ENCODE results near the gene ZNF527.

ZNF527 gene

DNA sequence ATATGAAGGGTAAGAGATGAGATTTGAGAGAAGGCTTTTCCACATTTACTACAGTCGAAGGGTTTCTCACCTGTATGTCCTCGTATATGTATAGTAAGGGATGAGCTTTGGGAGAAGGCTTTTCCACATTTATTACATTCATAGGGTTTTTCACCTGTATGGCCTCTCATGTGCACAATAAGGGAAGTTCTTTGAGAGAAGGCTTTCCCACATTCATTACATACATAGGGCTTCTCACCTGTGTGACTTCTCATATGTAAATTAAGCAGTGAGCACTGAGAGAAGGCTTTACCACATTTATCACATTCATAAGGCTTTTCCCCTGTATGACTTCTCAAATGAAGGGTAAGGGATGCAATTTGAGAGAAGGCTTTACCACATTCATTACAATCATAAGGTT lies 41.8 kb downstream of the ZNF527 start:
- Histone ChIP-seq H3K27ac (replicated peaks) (no peak overlapping the region), H3K4me3 (replicated peaks; ENCODE audit: insufficient read depth, low read length) (no peak overlapping the region), H3K27me3 (ENCODE audit: insufficient read depth, poor library complexity, severe bottlenecking) (no peaks in the 10 kb centered on the region)
- TF ChIP-seq SPI1 (IDR thresholded peaks at IDR 0.05; ENCODE audit: borderline replicate concordance, low read depth): no peak
- TF ChIP-seq, protein P1, sequence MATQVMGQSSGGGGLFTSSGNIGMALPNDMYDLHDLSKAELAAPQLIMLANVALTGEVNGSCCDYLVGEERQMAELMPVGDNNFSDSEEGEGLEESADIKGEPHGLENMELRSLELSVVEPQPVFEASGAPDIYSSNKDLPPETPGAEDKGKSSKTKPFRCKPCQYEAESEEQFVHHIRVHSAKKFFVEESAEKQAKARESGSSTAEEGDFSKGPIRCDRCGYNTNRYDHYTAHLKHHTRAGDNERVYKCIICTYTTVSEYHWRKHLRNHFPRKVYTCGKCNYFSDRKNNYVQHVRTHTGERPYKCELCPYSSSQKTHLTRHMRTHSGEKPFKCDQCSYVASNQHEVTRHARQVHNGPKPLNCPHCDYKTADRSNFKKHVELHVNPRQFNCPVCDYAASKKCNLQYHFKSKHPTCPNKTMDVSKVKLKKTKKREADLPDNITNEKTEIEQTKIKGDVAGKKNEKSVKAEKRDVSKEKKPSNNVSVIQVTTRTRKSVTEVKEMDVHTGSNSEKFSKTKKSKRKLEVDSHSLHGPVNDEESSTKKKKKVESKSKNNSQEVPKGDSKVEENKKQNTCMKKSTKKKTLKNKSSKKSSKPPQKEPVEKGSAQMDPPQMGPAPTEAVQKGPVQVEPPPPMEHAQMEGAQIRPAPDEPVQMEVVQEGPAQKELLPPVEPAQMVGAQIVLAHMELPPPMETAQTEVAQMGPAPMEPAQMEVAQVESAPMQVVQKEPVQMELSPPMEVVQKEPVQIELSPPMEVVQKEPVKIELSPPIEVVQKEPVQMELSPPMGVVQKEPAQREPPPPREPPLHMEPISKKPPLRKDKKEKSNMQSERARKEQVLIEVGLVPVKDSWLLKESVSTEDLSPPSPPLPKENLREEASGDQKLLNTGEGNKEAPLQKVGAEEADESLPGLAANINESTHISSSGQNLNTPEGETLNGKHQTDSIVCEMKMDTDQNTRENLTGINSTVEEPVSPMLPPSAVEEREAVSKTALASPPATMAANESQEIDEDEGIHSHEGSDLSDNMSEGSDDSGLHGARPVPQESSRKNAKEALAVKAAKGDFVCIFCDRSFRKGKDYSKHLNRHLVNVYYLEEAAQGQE (IDR thresholded peaks at IDR 0.05; ENCODE audit: insufficient replicate concordance, low read depth): no peak
- TF ChIP-seq CTCF (IDR thresholded peaks at IDR 0.05; ENCODE audit: insufficient read depth, low read length): no peak
- TF ChIP-seq POLR2AphosphoS5 (IDR thresholded peaks at IDR 0.05; ENCODE audit: low read depth): no peak
- TF ChIP-seq GABPA (IDR thresholded peaks at IDR 0.05; ENCODE audit: low read depth): no peak
- no peak for DNase-seq (ENCODE audit: low read depth in 1 of 2, low spot score in 1 of 2)

DNA sequence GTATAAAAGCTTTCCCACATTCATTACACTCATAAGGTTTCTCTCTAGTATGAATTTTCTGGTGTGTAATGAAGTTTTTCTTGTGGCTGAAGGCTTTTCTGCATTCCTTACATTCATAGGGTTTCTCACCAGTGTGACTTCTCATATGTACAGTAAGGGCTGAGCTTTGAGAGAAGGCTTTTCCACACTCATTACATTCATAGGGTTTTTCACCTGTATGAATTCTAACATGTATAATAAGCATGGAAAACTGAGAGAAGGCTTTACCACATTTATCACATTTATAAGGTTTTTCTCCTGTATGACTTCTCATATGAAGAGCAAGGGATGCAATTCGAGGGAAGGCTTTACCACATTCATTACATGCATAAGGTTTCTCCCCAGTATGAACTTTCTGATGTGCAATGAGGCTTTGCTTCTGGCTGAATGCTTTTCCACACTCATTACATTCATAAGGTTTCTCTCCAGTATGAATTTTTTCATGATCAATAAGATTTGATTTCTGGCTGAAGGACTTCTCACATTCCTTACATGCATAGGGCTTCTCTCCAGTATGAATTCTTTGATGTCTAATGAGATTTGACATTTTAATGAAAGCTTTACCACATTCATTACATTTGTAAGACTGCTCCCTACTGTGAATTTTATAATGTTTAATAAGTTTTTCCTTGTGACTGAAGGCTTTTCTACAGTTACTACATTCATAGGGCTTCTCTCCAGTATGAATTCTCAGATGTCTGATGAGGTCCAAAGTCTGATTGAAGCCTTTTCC lies 42.6 kb downstream of the ZNF527 start:
- no peak for TF ChIP-seq POLR2AphosphoS5 (IDR thresholded peaks at IDR 0.05; ENCODE audit: low read depth)
- TF ChIP-seq, protein P1 (IDR thresholded peaks at IDR 0.05; ENCODE audit: insufficient replicate concordance, low read depth): no peak
- no peak for TF ChIP-seq SPI1 (IDR thresholded peaks at IDR 0.05; ENCODE audit: borderline replicate concordance, low read depth)
- no peak for TF ChIP-seq CTCF (IDR thresholded peaks at IDR 0.05; ENCODE audit: insufficient read depth, low read length)
- no peak for TF ChIP-seq GABPA (IDR thresholded peaks at IDR 0.05; ENCODE audit: low read depth)
- no peak overlapping the region for H3K4me3 ChIP-seq (replicated peaks; ENCODE audit: insufficient read depth, low read length)
- no peaks in the 10 kb centered on the region for H3K27me3 ChIP-seq (ENCODE audit: insufficient read depth, poor library complexity, severe bottlenecking)
- H3K27ac ChIP-seq (replicated peaks): no peak overlapping the region
- DNase-seq (ENCODE audit: low read depth in 1 of 2, low spot score in 1 of 2): no peak
